Upper lobe of left lung (tissue), 6 donors: ENCODE results near the gene SRL. TPM values are rescaled to one million over a fixed set of nuclear protein-coding genes. Genes with fewer than 3 reads are reported as not detected.
"Not testable (repeated sequence)": the region's sequence is repeated elsewhere in the genome, so short reads cannot be mapped to it uniquely, and the experiment has no call there.

Experiments
- ATAC-seq, 2 donors: fragments of 200-7000 bp; cut with Tn5 transposase; one replicate each; pipeline ENCODE4 v1.9.1; 2022; ENCODE audit warnings: mild to moderate bottlenecking in 2 of 2, moderate library complexity in 2 of 2; ENCODE audit not compliant: low FRiP score in 2 of 2
- DNase-seq, 2 donors: peaks; one replicate each; pipeline ENCODE4 v3.0.0-alpha.2; 2019 to 2020
- H3K27ac ChIP-seq, 4 donors: fragments of 200-600 bp; sonication (generic); one replicate each; pipeline ENCODE4 v1.5.1; 2016 to 2019
- H3K27me3 ChIP-seq, 4 donors: fragments of 200-600 bp; sonication (generic); one replicate each; pipeline ENCODE4 v1.5.1; 2017 to 2019
- H3K36me3 ChIP-seq, 4 donors: fragments of 200-600 bp; sonication (generic); one replicate each; pipeline ENCODE4 v1.5.1; 2016 to 2019
- H3K4me1 ChIP-seq, 4 donors: fragments of 200-600 bp; sonication (generic); one replicate each; pipeline ENCODE4 v1.5.1; 2018 to 2019
- H3K4me3 ChIP-seq, 4 donors: fragments of 200-600 bp; sonication (generic); one replicate each; pipeline ENCODE4 v1.5.1; 2017 to 2019; ENCODE audit warnings: mild to moderate bottlenecking in 2 of 4, moderate library complexity in 1 of 4
- H3K9me3 ChIP-seq, 4 donors: fragments of 200-600 bp; sonication (generic); one replicate each; pipeline ENCODE4 v1.5.1; 2018 to 2019
- EP300 ChIP-seq, 4 donors: sonication (generic); formaldehyde crosslinking; IDR thresholded peaks; one replicate each; pipeline ENCODE4 v1.5.1; 2017; ENCODE audit warnings: antibody characterized with exemption in 4 of 4, control low read depth in 2 of 4
- POLR2A ChIP-seq, 4 donors: fragments of 450-650 bp; IDR thresholded peaks; one replicate each; pipeline ENCODE4 v1.5.1; 2016 to 2017; ENCODE audit warnings: antibody characterized with exemption in 4 of 4, mild to moderate bottlenecking in 2 of 4
- POLR2AphosphoS5 ChIP-seq, 2 donors: sonication (generic); formaldehyde crosslinking; IDR thresholded peaks; one replicate each; pipeline ENCODE4 v1.5.1; 2017; ENCODE audit warnings: antibody characterized with exemption in 2 of 2
- WGBS, 2 donors: methylation state at CpG; one replicate each; pipeline ENCODE4 v1.1.5; 2017 to 2018; 5-methylcytosine and 5-hydroxymethylcytosine counted together
- total RNA-seq, 6 donors: library from RNA; depleted of rRNA in 4 of 6; stranded (reverse); fragments of >200 nt in 4 of 6; gene quantifications; one replicate each; pipeline versions ENCODE4 v1.1.0 to v1.2.1, GENCODE V29; 2016 to 2021
- TF ChIP-seq, protein P1 (sequence below), 6 experiments: fragments of 450-650 bp in 4 of 6; fragments of 200-600 bp in 2 of 6; sonication (generic) in 2 of 6; IDR thresholded peaks; one replicate each; pipeline ENCODE4 v1.5.1; 2016 to 2019; ENCODE audit warnings: antibody characterized with exemption in 6 of 6
- donor health status: DM: no; HTN: no; CAD: no; lungs with moderate emphysema.
- donor health status: DM: no; HTN: yes; CAD: no; lungs with severe emphysema.

Gene SRL
- total RNA-seq, 6 donors from 2014 or later, result 0.30 to 1.1 (median 0.46) TPM; not detected in 3

DNA sequence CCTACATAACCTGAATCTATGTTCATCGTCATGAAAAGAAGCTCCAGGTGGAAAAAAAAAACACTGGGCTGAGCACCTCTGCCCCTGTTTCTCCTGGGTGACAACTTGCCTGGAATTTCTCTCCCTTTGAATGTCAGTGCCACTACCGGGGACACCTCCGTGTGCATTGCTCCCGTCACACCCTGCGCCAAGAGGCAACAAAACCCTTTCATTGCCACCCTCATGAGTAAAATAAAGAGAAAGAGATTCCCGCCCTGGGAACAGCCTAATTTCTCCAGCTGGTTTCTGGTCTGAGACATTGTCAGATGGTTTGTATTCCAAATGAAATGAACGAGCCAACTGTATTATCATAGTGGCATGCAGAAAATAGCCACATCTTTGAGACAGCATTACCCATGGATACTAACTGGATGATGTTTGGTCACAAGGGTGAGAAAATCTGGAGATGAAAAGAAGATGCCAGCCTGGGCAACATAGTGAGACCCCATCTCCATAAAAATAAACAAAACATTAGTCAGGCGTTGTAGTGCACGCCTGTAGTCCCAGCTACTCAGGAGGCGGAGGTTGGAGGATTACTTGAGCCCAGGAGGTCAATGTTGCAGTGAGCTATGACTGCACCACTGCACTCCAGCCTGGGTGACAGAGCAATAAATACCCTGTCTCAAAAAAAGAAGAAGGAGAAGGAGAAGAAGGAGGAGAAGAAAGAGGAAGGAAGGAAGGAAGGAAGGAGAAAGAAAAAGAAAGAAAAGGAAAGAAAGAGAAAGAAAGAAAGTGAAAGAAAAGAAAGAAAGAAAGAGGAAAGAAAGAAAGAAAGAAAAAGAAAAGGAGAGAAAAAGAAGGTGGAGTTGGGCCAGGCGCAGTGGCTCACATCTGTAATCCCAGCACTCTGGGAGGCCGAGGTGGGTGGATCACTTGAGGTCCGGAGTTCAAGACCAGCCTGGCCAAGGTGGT lies 83.5 kb downstream of the SRL start:
- ATAC-seq (no peak), DNase-seq (no peak)
- Histone ChIP-seq H3K36me3 (no peaks in the 10 kb centered on the region), H3K4me1 (no peaks in the 10 kb centered on the region), H3K4me3 (no peak overlapping the region), H3K27ac (no peak overlapping the region), H3K9me3 (no peaks in the 10 kb centered on the region), H3K27me3 (no peaks in the 10 kb centered on the region)
- 87 to 91% methylated on average over 13 of the region's 13 CpGs for WGBS, 2 donors
- TF ChIP-seq, protein P1, sequence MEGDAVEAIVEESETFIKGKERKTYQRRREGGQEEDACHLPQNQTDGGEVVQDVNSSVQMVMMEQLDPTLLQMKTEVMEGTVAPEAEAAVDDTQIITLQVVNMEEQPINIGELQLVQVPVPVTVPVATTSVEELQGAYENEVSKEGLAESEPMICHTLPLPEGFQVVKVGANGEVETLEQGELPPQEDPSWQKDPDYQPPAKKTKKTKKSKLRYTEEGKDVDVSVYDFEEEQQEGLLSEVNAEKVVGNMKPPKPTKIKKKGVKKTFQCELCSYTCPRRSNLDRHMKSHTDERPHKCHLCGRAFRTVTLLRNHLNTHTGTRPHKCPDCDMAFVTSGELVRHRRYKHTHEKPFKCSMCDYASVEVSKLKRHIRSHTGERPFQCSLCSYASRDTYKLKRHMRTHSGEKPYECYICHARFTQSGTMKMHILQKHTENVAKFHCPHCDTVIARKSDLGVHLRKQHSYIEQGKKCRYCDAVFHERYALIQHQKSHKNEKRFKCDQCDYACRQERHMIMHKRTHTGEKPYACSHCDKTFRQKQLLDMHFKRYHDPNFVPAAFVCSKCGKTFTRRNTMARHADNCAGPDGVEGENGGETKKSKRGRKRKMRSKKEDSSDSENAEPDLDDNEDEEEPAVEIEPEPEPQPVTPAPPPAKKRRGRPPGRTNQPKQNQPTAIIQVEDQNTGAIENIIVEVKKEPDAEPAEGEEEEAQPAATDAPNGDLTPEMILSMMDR (IDR thresholded peaks at IDR 0.05), result no peak
- TF ChIP-seq POLR2A (IDR thresholded peaks at IDR 0.05), result no peak

GRCh38 chr16:4157376-4157825 lies 84.5 kb downstream of the SRL start:
- Histone ChIP-seq H3K27me3 (no peaks in the 10 kb centered on the region), H3K4me3 (no peak overlapping the region), H3K27ac (no peak overlapping the region), H3K36me3 (no peaks in the 10 kb centered on the region), H3K4me1 (no peaks in the 10 kb centered on the region), H3K9me3 (no peaks in the 10 kb centered on the region)
- ATAC-seq (no peak), DNase-seq (no peak)
- WGBS, 2 donors, result 91% methylated on average over 4 of the region's 4 CpGs
- TF ChIP-seq, protein P1 (IDR thresholded peaks at IDR 0.05), result no peak
- TF ChIP-seq POLR2A (IDR thresholded peaks at IDR 0.05) (no peak), EP300 (IDR thresholded peaks at IDR 0.05) (no peak), POLR2AphosphoS5 (IDR thresholded peaks at IDR 0.05) (no peak)

DNA sequence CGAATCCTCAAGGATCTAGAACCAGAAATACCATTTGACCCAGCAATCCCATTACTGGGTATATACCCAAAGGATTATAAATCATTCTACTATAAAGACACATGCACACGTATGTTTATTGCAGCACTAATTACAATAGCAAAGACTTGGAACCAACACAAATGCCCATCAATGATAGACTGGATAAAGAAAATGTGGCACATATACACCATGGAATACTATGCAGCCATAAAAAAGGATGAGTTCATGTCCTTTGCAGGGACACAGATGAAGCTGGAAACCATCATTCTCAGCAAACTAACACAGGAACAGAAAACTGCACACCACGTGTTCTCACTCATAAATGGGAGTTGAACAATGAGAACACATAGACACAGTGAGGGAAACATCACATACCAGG lies 85.4 kb downstream of the SRL start:
- not testable (repeated sequence) for H3K4me3 ChIP-seq, H3K27me3 ChIP-seq
- WGBS, 2 donors, result 84 to 86% methylated on average over 3 of the region's 3 CpGs

GRCh38 chr16:4153364-4153763 lies 88.5 kb downstream of the SRL start:
- not testable (repeated sequence) for H3K36me3 ChIP-seq, H3K27ac ChIP-seq, ATAC-seq, DNase-seq, H3K9me3 ChIP-seq, H3K27me3 ChIP-seq, H3K4me1 ChIP-seq, H3K4me3 ChIP-seq
- 87 to 93% methylated on average over 13 of the region's 13 CpGs for WGBS, 2 donors

More for the DNA sequence above, 85.4 kb downstream of the SRL start:
- H3K36me3 ChIP-seq, H3K9me3 ChIP-seq, ATAC-seq, H3K27ac ChIP-seq, DNase-seq, H3K4me1 ChIP-seq: not testable (repeated sequence)

GRCh38 chr16:4152267-4152666 lies 89.6 kb downstream of the SRL start:
- H3K36me3 ChIP-seq, result no peaks in the 10 kb centered on the region
- no peaks in the 10 kb centered on the region for H3K4me1 ChIP-seq
- no peaks in the 10 kb centered on the region for H3K27me3 ChIP-seq
- H3K4me3 ChIP-seq, result no peak overlapping the region
- no peak overlapping the region for H3K27ac ChIP-seq
- H3K9me3 ChIP-seq, result no peaks in the 10 kb centered on the region
- 71 to 80% methylated on average over 4 to 5 of the region's 5 CpGs for WGBS, 2 donors
- TF ChIP-seq EP300 (IDR thresholded peaks at IDR 0.05), result no peak
- no peak for TF ChIP-seq POLR2A (IDR thresholded peaks at IDR 0.05)
- TF ChIP-seq POLR2AphosphoS5 (IDR thresholded peaks at IDR 0.05), result no peak
- TF ChIP-seq, protein P1 (IDR thresholded peaks at IDR 0.05), result no peak
- DNase-seq (no peak), ATAC-seq (peak in 1 of 2 donors; percentile 16)

GRCh38 chr16:4147236-4147635 lies 94.6 kb downstream of the SRL start:
- WGBS, 2 donors, result 89 to 90% methylated on average over 10 of the region's 10 CpGs
- DNase-seq (no peak), ATAC-seq (peak in 1 of 2 donors; percentile 40)
- H3K27ac ChIP-seq, result no peak overlapping the region
- no peaks in the 10 kb centered on the region for H3K4me1 ChIP-seq
- no peaks in the 10 kb centered on the region for H3K36me3 ChIP-seq
- no peak overlapping the region for H3K4me3 ChIP-seq
- H3K27me3 ChIP-seq, result no peaks in the 10 kb centered on the region
- no peaks in the 10 kb centered on the region for H3K9me3 ChIP-seq
- TF ChIP-seq POLR2AphosphoS5 (IDR thresholded peaks at IDR 0.05) (no peak), EP300 (IDR thresholded peaks at IDR 0.05) (no peak), POLR2A (IDR thresholded peaks at IDR 0.05) (no peak)
- TF ChIP-seq, protein P1 (IDR thresholded peaks at IDR 0.05), result no peak
